Ovary (tissue), 3 donors: Measurements from ENCODE around the gene CLCN2.

Experiments
- CTCF ChIP-seq, 3 donors: fragments of 450-650 bp in 2 of 3; fragments of 200-600 bp in 1 of 3; IDR thresholded peaks; one replicate each; pipeline versions ENCODE4 v1.5.1 to v1.8.0; 2016 to 2022; ENCODE audit warnings: antibody characterized with exemption in 3 of 3, mild to moderate bottlenecking in 1 of 3
- EP300 ChIP-seq: sonication (generic); formaldehyde crosslinking; IDR thresholded peaks from one replicate; pipeline ENCODE4 v1.6.1; 2017; ENCODE audit warnings: antibody characterized with exemption
- POLR2A ChIP-seq: fragments of 450-650 bp; IDR thresholded peaks from one replicate; pipeline ENCODE4 v1.6.1; 2017; ENCODE audit warnings: antibody characterized with exemption, mild to moderate bottlenecking, moderate library complexity
- donor health status: DM: no; HTN: no; CAD: no.

- TF ChIP-seq POLR2A, result no peak
- TF ChIP-seq CTCF (IDR thresholded peaks at IDR 0.05), result no peak
- no peak for TF ChIP-seq EP300
Observed at GRCh38 chr3:184381261-184382224, 20.1 kb upstream of the CLCN2 start.
